Aorta (tissue), 5 donors: ENCODE measurements around the gene NUDT16. TPM values are rescaled to one million over a fixed set of nuclear protein-coding genes. Genes with fewer than 3 reads are reported as not detected.
"Not testable (repeated sequence)": the region's sequence is repeated elsewhere in the genome, so short reads cannot be mapped to it uniquely, and the experiment has no call there.

Source experiments
- ATAC-seq: fragments of 200-7000 bp; cut with Tn5 transposase; one replicate; pipeline ENCODE4 v1.9.1; 2022; ENCODE audit warnings: moderate library complexity; ENCODE audit not compliant: low FRiP score
- DNase-seq, 2 donors: peaks; one replicate each; pipeline ENCODE4 v3.0.0-alpha.2; 2020
- H3K27ac ChIP-seq, 2 donors: one replicate each; pipeline ENCODE4 v1.5.1; 2013; ENCODE audit warnings: low read length in 2 of 2, mild to moderate bottlenecking in 2 of 2, moderate library complexity in 2 of 2, control low read depth in 1 of 2, inconsistent platforms in 1 of 2, low read depth in 1 of 2
- H3K27me3 ChIP-seq, 2 donors: one replicate each; pipeline ENCODE4 v1.6.1; 2013; ENCODE audit warnings: control low read depth in 1 of 2, low read length in 1 of 2, mild to moderate bottlenecking in 1 of 2, moderate library complexity in 1 of 2; ENCODE audit not compliant: insufficient read depth in 2 of 2, control insufficient read depth in 1 of 2
- H3K36me3 ChIP-seq, 2 donors: one replicate each; pipeline ENCODE4 v1.6.1; 2013; ENCODE audit warnings: control low read depth in 1 of 2, low read length in 1 of 2, mild to moderate bottlenecking in 1 of 2; ENCODE audit not compliant: insufficient read depth in 2 of 2, control insufficient read depth in 1 of 2
- H3K4me1 ChIP-seq, 2 donors: one replicate each; pipeline ENCODE4 v1.6.1; 2013; ENCODE audit warnings: low read length in 2 of 2, control low read depth in 1 of 2, mild to moderate bottlenecking in 1 of 2, moderate library complexity in 1 of 2; ENCODE audit not compliant: insufficient read depth in 2 of 2, control insufficient read depth in 1 of 2
- H3K4me3 ChIP-seq, 2 donors: one replicate each; pipeline ENCODE4 v1.5.1; 2013; ENCODE audit warnings: low read length in 2 of 2, control low read depth in 1 of 2, mild to moderate bottlenecking in 1 of 2
- H3K9me3 ChIP-seq: one replicate; pipeline ENCODE4 v1.6.1; 2013; ENCODE audit warnings: mild to moderate bottlenecking, low read length; ENCODE audit not compliant: control insufficient read depth
- WGBS, 2 donors: extraction: QIAGEN DNeasy Blood & Tissue Kit; methylation state at CpG; one replicate each; pipeline ENCODE4 v1.1.7; 2013; 5-methylcytosine and 5-hydroxymethylcytosine counted together
- intact Hi-C, 2 donors: fragments of 100-400 bp; cut with DNase I; formaldehyde crosslinking; loops; one replicate each; pipeline versions ENCODE4 v1.14.2 to v1.15.0; 2022
- polyA plus RNA-seq, 2 donors: library from polyadenylated mRNA; stranded (reverse); fragments of 200-250 nt; gene quantifications; one replicate each; pipeline ENCODE4 v1.2.3, GENCODE V29; 2013
- total RNA-seq, 2 donors: library from RNA; stranded (reverse); fragmentation: NEBNext Ultra II Directional; extraction: Animal tissue kit (Norgen Biotek cat#: 25700); gene quantifications; one replicate each; pipeline ENCODE4 v1.2.1, GENCODE V29; 2021
- donor health status: healthy with polysubstance abuse.
- donor health status: Bipolar disorder and iron deficiency.
- donor health status: DM: no; HTN: no; CAD: no.
- donor health status: DM: no; HTN: no; CAD: no.
- donor health status: DM: yes; HTN: yes; CAD: no.

The NUDT16 gene
- total and polyA plus RNA-seq, 4 donors, result 20.2 to 40.4 (median 23.5) TPM

DNA sequence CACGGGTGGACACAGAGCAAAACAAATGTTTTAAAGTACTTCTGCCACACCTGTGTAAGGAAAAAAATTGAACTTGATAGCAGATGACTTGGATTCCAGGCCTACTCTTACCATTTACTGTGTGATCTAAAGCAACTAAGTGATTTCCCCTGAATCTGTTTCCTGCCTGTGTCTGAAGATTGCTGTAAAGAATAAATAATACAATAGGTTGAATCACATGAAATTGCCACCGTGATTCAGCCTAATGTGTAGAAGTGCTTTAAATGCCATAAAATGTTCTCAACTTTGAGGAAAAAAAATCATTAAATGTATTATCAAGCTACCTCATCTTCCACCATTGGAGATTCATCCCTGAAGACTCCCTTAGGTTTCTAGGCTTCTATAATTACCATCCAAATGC, 27.6 kb upstream of the NUDT16 start:
- ATAC-seq (no peak), DNase-seq (no peak)
- H3K9me3 ChIP-seq, result no peaks in the 10 kb centered on the region
- H3K27ac ChIP-seq, result no peak overlapping the region
- H3K27me3 ChIP-seq, result no peaks in the 10 kb centered on the region
- WGBS, 2 donors, result 66 to 76% methylated on average over 2 of the region's 2 CpGs
- intact Hi-C loops, result no loop called here
- H3K4me3 ChIP-seq, result no peak overlapping the region
- peaks cover 0 to 2% of the 10 kb centered on the region in 2 donors for H3K4me1 ChIP-seq
- no peaks in the 10 kb centered on the region for H3K36me3 ChIP-seq

DNA sequence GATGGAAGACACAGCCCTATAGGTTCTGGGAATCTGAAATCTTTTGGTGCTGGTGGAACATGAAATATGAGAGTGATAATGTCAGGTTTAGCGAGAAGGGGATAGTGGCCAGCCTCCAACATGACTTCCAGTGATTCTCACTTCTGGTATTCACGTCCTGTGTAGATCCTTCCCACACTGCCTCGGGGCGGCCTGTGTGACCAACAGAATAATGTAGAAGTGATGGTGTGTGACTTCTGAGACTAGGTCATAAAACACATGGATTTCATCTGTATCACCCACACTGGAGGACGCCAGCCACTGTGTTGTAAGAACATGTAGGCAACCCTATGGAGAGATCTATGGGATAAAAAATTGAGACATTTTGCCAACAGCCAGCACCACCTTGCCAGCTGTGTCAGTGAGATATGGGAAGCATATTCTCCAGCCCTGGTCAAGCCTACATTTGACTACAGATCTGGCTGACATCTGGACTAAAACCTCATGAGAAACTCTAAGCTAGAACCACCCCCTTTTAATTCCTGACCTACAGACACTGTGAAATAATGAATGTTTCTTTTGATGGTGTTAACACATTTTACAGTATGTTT, 25.5 kb upstream of the NUDT16 start:
- H3K4me1 ChIP-seq, result peaks cover 0 to 2% of the 10 kb centered on the region in 2 donors
- WGBS, 2 donors, result 92 to 93% methylated on average over 5 of the region's 5 CpGs
- no peak for ATAC-seq
- H3K27me3 ChIP-seq, result no peaks in the 10 kb centered on the region
- intact Hi-C loops, result no loop called here
- H3K36me3 ChIP-seq, result no peaks in the 10 kb centered on the region
- no peaks in the 10 kb centered on the region for H3K9me3 ChIP-seq
- H3K4me3 ChIP-seq, result no peak overlapping the region
- no peak for DNase-seq
- no peak overlapping the region for H3K27ac ChIP-seq

DNA sequence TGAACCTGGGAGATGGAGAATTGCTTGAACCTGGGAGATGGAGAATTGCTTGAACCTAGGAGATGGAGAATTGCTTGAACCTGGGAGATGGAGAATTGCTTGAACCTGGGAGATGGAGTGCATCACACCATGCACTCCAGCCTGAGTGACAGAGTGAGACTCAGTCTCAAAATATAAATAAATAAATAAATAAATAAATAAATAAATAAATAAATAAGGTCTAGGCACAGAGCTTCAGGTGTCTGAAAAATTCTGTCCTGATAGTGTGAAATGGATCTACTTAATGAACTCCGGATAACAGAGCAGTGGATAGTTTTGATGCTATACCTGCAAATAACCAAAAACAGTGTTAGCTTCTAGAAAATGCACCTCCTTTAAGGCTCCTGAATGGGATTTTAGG, 24.3 kb upstream of the NUDT16 start:
- ATAC-seq, result no peak
- no peaks in the 10 kb centered on the region for H3K36me3 ChIP-seq
- WGBS, 2 donors, result 93 to 100% methylated on average over 1 of the region's 1 CpG
- intact Hi-C loops, result no loop called here
- no peak overlapping the region for H3K27ac ChIP-seq
- H3K4me1 ChIP-seq, result peaks cover 0 to 2% of the 10 kb centered on the region in 2 donors
- no peak for DNase-seq
- no peaks in the 10 kb centered on the region for H3K9me3 ChIP-seq
- no peaks in the 10 kb centered on the region for H3K27me3 ChIP-seq
- H3K4me3 ChIP-seq, result no peak overlapping the region

DNA sequence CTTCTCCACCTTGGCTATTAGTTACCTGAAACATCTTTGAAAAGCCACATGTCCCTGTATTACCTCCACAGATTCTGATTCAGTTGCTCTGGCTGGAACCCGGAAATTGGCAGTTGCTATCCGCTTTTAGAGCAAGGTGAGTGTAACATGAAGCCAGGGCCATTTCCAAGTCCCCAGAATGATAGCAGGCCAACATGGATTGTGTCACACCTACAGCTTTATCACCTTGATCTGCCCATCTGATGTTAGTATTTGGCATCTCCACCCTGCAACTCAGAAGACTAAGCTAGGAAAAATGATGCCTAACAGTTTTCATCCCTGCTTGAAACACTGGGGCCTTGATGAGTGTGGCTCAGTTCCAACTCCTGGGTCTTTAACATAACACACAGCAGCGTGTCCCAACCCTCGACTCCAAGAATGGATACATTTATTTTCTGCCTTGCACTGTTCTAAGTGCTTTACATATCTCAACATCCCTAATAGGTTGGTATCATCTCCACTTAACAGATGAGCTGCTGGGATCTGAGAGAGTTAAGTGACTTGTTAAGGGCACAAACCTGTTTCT, 21.3 kb upstream of the NUDT16 start:
- H3K27ac ChIP-seq, result no peak overlapping the region
- ATAC-seq, result no peak
- H3K27me3 ChIP-seq, result no peaks in the 10 kb centered on the region
- H3K9me3 ChIP-seq, result no peaks in the 10 kb centered on the region
- intact Hi-C loops, result no loop called here
- DNase-seq, result no peak
- H3K4me1 ChIP-seq, result no peaks in the 10 kb centered on the region
- H3K4me3 ChIP-seq, result no peak overlapping the region
- H3K36me3 ChIP-seq, result no peaks in the 10 kb centered on the region
- 83 to 86% methylated on average over 4 of the region's 4 CpGs for WGBS, 2 donors

DNA sequence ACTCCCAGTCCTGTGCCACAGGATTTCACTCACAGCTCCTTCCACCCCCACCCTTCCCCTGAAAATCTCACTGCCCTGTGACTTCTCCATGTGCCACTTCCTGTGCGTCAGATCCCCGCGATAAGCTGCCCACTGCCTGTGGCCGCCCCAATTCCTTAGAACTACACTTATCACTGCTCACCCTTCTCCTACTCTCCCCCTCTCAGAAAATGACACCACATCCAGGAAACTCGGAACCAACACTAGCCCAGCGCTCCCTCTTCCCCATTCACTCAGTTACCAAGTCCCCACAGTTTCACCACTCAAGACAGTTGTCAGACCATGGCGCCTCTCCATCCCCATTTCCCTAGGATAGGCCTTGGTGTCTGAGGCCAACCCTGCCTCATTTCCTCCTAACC, 20.5 kb upstream of the NUDT16 start:
- H3K4me3 ChIP-seq, H3K36me3 ChIP-seq, H3K9me3 ChIP-seq, H3K4me1 ChIP-seq, intact Hi-C loops, H3K27me3 ChIP-seq, H3K27ac ChIP-seq: not testable (repeated sequence)
- WGBS, 2 donors, result 90 to 91% methylated on average over 7 of the region's 7 CpGs
- DNase-seq, result peak; percentile 69 to 70
- peak; percentile 30 for ATAC-seq

DNA sequence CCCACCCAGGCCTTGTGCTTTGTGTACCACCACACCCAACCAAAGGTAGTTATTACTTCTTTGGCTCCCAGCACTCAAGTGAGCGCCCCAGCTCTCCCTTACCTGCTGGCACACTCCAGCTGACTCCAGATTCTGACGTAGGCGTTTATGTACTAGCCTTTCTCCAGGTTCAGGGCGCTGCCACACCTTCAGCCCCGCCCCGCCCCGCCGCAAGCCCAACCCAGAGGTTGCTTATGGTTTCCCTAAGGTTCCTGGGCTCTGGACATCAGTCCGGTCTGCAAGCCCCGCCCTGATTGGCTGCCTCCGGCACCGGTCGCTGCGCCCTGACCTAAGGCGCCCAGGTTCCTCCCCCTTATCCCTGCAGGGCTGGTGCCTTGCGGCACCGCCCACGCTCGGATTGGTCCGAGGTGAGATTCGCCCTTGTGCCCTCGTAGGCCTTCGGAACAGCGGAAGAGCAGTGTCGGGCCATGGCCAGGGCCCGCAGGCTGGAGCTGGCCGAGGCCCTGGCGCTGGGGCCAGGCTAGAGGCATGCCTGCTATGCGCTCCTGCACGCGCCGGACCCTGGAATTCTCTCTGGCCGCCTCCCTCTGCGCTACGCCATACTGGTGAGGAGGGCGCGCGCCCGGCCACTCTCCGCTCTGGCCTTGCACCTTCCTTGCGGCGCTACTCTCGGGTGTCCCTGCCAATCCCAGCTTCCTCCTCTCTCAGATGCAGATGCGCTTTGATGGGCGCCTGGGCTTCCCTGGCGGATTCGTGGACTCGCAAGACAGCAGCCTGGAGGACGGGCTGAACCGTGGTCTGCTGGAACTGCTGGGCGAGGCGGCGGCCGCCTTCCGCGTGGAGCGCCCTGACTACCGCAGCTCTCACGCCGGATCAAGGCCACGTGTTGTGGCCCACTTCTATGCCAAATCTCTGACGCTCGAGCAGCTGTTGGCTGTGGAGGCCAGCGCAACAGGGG, 19.8 kb upstream of the NUDT16 start:
- intact Hi-C loops, result loop anchor here in 1 of 2 donors (2.0 kb wide), 1 partner anchor 19 kb away; the partner anchor contains the start of gene NUDT16
- H3K27me3 ChIP-seq, result no peaks in the 10 kb centered on the region
- H3K27ac ChIP-seq, result peak overlapping the region in 1 of 2 donors; percentile 23
- H3K4me1 ChIP-seq, result no peaks in the 10 kb centered on the region
- ATAC-seq (peak; percentile 91), DNase-seq (peak; percentile 91)
- H3K9me3 ChIP-seq, result no peaks in the 10 kb centered on the region
- whole genome bisulfite sequencing, 2 donors, result 6% methylated on average over 63 to 64 of the region's 64 CpGs
- H3K4me3 ChIP-seq, result peak overlapping the region in 1 of 2 donors; percentile 56
- H3K36me3 ChIP-seq, result no peaks in the 10 kb centered on the region

DNA sequence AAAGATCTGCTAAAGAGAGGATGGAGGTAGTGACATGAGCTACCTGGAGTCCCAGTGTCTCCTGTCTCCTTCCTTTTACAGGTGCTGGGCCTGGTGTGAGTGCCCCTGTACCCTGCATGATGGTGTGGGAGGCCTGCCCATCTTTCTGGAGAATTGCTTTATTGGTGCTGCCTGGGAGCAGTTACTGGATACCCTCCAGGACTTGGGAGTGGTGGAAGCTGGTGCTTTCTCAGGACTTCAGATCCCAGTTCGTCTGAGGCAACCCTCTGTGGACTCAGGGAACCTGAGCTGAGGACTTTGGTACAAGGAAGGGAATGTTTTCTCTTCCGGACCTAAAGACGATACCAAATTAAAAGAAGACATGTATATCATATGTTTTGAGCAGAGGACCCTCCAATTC, 18.3 kb upstream of the NUDT16 start:
- no peaks in the 10 kb centered on the region for H3K4me1 ChIP-seq
- intact Hi-C loops, result loop anchor here in 1 of 2 donors (2.0 kb wide), 1 partner anchor 18 kb away; the partner anchor contains the start of gene NUDT16
- no peak for DNase-seq
- no peaks in the 10 kb centered on the region for H3K36me3 ChIP-seq
- 92 to 95% methylated on average over 3 of the region's 3 CpGs for WGBS, 2 donors
- H3K4me3 ChIP-seq, result no peak overlapping the region
- no peak overlapping the region for H3K27ac ChIP-seq
- ATAC-seq, result no peak
- H3K27me3 ChIP-seq, result no peaks in the 10 kb centered on the region
- no peaks in the 10 kb centered on the region for H3K9me3 ChIP-seq

DNA sequence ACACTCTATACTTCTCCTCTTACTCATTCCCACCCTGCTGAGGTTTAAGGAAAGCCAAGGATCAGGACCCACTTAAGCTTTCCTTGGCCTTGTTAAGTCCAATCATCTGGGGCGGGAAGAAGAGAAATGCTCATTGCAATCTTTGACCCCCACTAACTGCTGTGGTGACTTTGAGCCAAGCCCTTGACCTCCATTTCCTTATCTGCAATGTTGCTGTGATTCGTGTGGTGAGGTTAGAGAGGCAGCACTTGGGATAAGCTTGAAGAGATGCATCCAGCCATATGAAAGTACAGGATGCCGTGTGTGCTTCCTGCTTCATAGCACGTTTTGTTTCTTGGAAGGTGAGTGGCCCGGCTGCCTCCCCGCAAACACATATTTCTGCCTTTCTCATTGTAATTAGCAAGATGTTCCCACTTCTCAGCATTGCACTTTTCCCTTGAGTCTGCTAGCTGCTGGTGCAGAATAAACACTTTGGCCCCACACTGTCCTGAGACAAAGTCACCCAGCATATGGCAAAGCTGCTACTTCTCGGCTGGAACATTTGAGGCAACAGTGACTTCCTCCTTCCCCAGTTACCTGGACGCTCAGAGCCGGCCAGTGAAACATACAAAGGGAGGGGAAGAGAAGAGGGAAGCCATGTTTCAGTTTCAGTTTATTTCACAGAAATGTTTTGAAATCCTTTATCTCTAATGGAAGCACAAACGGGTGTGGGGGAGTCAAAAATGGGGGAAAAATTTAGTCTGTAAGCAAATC, 10.5 kb upstream of the NUDT16 start:
- Histone ChIP-seq H3K27ac (no peak overlapping the region), H3K27me3 (no peaks in the 10 kb centered on the region), H3K4me1 (no peaks in the 10 kb centered on the region), H3K36me3 (peaks cover 3 to 4% of the 10 kb centered on the region in 2 donors), H3K9me3 (no peaks in the 10 kb centered on the region), H3K4me3 (no peak overlapping the region)
- 79 to 87% methylated on average over 10 of the region's 10 CpGs for WGBS, 2 donors
- ATAC-seq (peak; percentile 38), DNase-seq (no peak)
- intact Hi-C loops, result no loop called here
